M059J (cell line): ENCODE results near the gene NME2. TPM values are rescaled to one million over a fixed set of nuclear protein-coding genes. Genes with fewer than 3 reads are reported as not detected.

Source experiments
- DNase-seq: peaks from one replicate; pipeline ENCODE4 v3.0.0-alpha.2; 2012; ENCODE audit warnings: low read depth
- total RNA-seq: library from RNA; depleted of rRNA; stranded (reverse); fragments of >200 nt; shearing (Covaris generic); gene quantifications from 2 replicates; pipeline ENCODE4 v1.2.3, GENCODE V29; 2014; rRNA removed

Gene NME2
- total RNA-seq, 1 experiment from 2014 or later = 491 TPM

- DNase-seq = no peak
Observed at GRCh38 chr17:51200846-51201245, 34.6 kb downstream of the NME2 start.

- DNase-seq = no peak
Observed at GRCh38 chr17:51203838-51204237, 37.6 kb downstream of the NME2 start.

DNA sequence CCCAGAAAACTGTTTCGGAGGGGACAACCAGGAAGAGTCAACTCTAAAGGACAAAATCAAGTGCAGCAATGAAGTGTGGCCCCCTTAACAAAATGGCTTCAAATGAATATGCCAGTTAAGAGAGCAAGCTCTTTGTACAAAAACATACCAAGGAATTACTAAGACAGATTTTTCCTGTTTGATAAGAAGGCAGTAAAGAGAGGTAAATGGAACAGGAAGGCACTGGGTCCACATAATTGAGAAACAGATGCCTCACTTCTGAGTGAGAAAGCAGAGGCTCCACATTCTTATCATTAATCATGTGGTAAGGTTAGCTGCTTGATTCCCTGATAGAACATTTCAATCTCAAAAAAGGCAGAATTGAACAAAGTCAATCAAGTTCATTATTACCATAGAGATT is 48.7 kb downstream of the NME2 start:
- DNase-seq = no peak

GRCh38 chr17:51217946-51218345 is 51.7 kb downstream of the NME2 start:
- DNase-seq = no peak

DNA sequence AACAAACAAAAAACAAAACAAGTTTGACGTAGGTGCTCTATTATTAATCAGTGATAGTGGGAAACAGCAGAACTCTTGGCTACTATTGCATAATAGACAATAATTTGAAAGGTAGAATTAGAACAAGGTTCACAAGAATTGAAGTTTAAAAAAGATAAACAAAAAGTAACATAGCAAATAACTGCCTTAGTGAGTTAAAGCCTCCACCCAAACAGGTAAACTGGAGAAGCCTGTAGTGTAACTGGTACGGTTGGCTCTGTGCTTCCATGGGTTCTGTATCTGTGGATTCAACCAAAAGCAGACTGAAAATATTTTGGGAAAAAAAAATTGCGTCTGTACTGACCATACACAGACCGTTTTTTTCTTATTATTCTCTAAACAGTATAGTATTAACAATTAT is 55.1 kb downstream of the NME2 start:
- no peak for DNase-seq

Other genes with a start within 250 kb of the NME2 start
- gene SPAG9, start 45.5 kb upstream of the NME2 start, total RNA-seq = 29.9 and 43.9 TPM in 2 replicates
- gene NME1, start 12.9 kb upstream of the NME2 start, total RNA-seq = 171 and 178 TPM in 2 replicates
- 3.3 and 3.8 TPM in 2 replicates for gene MBTD1, start 93.6 kb downstream of the NME2 start, total RNA-seq
- 35.3 and 51.4 TPM in 2 replicates for gene UTP18, start 94.1 kb downstream of the NME2 start, total RNA-seq